Measurements from ENCODE around the gene ZNF564. TPM values are rescaled to one million over a fixed set of nuclear protein-coding genes. Genes with fewer than 3 reads are reported as not detected.

The ZNF564 gene
- total and polyA plus RNA-seq, 2 of the 8 experiments (the other 6 are each of a cell fraction or from before 2014, with no cell fraction given) = 0.89 to 10.4 TPM

DNA sequence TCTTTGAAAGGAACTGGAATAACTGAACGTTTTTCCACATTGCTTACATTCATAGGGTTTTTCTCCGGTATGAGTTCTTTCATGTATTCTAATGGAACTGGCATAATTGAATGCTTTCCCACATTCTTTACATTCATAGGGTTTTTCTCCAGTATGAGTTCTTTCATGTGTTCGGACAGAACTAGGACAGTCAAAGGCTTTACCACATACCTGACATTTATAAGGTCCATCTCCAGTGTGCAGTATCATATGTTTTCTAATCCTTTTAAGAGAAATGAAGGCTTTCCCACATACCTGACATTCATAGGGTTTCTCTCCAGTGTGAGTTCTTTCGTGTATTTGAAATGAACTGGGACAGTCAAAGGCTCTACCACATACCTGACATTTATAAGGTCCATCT lies 24.7 kb downstream of the ZNF564 start (continued):
- TF ChIP-seq, protein P1, sequence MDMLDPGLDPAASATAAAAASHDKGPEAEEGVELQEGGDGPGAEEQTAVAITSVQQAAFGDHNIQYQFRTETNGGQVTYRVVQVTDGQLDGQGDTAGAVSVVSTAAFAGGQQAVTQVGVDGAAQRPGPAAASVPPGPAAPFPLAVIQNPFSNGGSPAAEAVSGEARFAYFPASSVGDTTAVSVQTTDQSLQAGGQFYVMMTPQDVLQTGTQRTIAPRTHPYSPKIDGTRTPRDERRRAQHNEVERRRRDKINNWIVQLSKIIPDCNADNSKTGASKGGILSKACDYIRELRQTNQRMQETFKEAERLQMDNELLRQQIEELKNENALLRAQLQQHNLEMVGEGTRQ (IDR thresholded peaks at IDR 0.05; ENCODE audit: low read length) = no peak
- TF ChIP-seq TCF12 (IDR thresholded peaks at IDR 0.05; ENCODE audit: low read depth, low read length) (no peak), KDM5A (IDR thresholded peaks at IDR 0.05; ENCODE audit: low read length) (no peak), CHD1 (IDR thresholded peaks at IDR 0.05; ENCODE audit: low read depth, low read length) (no peak)
